Activated effector memory CD4-positive, alpha-beta T cell treated with Interleukin-2 at 50 U/mL for 16 hours (primary cell): ENCODE data around the gene NPTX1.

Source experiments
- DNase-seq: peaks from one replicate; pipeline ENCODE4 v3.0.0-alpha.2; 2020

The NPTX1 gene

DNA sequence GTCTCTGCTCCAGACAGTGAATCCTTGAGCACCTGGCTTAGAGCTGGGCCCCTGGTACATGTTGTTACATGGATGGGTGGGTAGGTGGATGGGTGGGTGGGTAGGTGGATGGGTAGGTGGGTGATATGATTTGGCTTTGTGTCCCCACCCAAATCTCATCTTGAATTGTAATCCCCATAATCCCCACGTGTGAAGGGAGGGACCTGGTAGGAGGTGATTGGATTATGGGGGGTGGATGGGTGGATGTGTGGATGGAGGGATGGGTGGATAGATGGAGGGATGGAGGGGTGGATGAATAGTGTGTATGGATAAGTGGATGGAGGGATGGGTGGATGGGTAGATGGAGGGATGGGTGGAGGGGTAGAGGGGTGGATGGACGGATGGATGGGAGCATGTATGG is 26.6 kb upstream of the NPTX1 start:
- DNase-seq: no peak

DNA sequence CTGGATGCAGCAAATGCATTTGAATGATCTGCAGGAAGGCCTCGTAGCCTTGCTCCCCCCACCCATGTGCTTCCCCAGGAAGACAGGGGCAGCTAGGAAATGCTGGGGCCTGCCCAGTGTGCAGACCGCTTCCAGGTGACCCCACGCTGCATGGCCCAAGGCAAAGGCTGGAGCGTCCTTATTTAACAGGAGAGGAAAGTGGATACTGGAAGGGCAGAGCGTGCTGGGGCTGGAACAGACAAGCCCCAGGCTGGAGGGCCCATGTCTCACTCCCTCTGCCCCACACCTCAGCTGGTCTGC is 26.1 kb upstream of the NPTX1 start:
- DNase-seq: no peak

DNA sequence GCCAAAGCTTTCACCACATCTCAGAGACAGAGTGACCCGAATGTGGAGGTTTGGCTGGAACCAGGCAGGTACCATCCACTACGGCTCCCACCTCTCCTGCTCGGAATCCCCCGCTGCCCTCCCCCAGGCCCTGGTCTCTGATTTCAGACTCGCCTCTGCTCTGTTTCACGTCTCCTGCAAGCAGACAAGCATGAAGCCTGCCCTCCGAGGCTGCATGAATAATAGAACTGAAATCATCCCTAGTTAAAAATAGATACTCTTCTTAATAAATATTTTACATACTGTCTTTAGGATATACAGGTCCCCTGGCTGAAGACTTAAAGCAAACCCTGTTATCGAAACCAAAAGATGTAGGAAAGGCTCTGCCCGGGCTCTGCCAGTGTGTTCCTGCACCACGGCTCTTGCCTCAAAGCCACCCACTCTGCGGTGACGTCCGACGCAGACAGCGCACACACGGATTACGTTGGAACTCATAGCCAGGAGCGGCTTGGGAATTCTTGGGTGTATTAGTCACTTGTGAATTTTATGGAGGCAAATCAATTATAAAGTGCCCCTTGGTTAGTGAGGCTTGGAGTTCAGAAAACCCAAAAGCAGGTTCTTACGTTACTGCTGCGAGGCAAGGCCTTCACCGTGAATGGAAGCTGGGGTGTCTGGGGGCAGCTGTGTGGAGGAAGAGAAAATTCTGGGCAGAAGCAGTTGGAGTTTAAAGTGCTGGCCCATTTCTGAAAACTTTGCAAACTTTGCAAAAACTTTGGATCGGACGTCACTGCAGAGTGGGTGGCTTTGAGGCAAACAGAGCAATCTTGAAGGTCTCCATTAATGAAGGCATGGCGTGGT is 25.6 kb upstream of the NPTX1 start:
- no peak for DNase-seq

DNA sequence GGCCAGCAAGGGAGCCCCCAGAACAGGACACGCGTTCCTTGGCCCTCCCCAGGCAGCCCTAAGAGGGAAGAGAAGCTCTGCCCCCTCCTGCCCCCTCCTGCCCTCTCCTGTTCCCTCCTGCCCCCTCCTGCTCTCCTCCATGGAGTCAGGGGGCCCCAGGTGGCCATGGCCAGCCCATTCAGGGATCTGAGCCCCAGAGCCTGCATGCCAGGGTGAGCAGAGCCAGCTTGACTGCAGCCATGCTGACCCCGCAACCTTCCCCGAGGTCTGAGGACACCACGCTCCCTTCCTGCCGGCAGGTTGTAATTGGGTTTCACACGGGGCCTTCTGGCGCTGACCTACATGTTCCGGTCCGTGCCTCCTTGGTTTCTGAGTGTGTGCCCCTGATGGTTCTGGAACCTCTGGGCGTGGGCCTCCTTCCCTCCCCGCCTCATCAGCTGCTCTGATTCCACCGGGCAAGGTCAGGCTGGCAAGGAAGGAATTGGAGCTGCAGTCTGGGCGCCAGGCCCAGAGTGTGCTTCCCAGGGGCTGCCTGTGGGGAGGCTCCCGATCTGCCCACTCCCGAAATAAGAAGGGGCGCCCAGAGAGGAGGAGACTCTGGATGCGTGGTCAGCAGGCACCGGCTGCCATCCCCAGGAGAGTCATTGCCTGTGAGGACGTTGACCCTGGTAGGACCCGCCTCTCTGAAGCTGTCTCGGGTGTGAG is 23.7 kb upstream of the NPTX1 start:
- no peak for DNase-seq

DNA sequence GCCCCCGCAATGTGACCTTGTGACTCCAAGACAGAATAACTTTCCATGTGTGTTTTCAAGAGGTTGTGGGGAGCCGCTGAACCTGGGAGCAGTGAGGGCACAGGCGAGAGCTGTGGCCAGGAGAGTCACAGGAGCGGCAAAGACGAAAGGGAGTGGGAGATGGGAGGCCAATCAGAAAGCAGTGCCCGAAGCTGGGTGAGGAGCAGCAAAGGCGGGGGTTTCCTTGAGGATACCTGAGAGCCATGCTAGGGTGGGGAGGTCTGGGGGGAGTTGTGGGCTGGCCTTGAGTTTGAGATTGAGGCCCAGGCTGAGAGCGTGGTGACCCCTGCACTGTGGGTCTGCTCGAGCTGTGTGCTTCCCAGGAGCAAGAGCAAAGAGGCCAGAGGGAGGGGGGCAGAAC is 23.2 kb upstream of the NPTX1 start:
- no peak for DNase-seq

DNA sequence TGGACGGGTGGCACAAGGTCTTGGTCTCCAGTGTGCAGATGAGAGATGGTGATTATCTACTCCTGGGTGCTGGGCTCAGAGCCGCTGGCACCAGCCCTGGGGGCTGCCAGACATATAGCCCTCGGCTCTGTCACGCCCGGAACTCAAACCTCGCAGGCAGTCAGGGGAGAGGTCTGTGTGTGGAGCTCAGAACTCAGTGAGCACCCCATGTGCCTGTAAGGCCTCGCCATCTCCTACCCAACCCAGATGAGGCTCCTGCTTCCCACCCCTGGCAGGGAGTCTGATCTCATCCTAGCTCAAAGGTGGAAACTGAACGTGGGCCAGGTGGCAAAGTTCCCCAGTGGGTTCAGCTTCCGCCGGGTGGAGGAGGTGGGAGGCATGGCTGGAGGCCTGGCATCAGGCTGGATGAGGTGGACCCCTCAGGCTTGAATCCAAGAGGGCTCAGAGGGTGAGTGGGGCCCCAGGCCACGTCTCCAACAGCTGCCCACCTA is 22.6 kb upstream of the NPTX1 start:
- no peak for DNase-seq

DNA sequence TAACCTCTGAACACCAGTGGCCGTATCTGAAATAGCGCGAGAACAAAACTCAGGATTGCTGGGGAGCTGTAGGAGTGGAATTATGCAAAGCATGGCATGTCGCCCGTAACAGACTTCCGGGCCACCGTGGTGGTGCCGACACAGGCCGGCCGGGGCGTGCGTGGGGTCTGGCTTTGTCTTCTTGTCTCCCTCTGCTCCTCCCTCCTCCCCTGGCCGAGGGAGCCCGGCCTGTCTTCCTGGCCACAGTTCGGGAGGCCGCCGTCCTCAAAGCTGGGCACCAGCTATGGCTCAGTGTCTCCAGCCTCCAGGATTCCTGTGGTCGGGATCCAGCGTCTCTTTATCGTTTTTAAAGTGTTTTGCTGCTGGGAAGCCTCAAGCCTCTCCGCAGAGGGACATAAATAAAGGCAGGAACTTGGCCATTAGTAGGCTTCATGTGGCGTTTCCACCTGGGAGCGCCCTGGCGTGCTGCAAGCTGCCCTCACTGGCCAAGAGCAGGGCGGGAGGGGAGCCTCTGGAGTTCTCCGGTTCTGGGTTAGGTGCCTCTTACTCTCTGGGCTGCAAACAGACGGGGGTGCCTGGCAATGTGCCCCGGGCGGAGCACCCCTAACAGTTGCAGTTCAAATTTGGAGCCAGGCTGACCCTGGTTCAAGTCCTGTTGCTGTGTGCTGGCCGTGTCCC is 22.0 kb upstream of the NPTX1 start:
- DNase-seq: no peak

DNA sequence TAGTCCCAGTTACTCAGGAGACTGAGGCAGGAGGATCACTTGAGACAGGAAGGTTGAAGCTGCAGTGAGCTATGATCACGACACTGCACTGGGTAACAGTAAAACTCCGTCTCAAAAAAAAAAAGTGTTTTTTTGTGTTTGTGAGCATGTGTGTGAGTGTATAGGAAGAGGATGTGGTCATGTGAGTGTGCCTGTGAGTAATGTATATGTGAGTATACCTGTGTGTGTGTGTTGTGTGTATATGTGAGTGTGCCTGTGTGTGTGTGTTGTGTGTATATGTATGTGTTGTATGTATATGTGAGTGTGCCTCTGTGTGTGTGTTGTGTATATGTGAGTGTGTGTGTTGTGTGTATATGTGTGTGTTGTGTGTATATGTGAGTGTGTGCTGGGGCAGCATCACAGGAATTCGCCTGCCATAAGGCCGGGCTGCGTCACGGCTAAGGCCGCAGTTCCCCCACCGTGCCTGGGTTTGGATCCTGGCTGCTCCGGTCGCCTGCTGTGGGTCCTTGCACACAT is 21.4 kb upstream of the NPTX1 start:
- no peak for DNase-seq

DNA sequence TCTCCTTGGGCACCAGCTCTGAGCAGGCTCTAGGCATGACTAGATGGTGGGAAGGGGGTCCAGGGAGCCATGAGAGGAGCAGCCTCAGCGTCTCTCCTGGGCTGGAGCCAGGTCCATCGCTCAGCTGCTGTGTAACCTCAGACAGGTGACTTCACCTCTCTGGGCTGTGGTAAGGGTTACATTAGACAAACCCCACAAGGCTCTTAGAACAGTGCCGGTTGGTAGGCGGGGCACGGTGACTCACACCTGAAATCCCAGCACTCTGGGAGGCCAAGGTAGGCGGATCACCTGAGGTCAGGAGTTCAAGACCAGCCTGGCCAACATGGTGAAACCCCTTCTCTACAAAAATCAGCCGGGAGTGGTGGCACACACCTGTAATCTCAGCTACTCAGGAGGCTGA is 18.1 kb upstream of the NPTX1 start:
- DNase-seq: no peak

DNA sequence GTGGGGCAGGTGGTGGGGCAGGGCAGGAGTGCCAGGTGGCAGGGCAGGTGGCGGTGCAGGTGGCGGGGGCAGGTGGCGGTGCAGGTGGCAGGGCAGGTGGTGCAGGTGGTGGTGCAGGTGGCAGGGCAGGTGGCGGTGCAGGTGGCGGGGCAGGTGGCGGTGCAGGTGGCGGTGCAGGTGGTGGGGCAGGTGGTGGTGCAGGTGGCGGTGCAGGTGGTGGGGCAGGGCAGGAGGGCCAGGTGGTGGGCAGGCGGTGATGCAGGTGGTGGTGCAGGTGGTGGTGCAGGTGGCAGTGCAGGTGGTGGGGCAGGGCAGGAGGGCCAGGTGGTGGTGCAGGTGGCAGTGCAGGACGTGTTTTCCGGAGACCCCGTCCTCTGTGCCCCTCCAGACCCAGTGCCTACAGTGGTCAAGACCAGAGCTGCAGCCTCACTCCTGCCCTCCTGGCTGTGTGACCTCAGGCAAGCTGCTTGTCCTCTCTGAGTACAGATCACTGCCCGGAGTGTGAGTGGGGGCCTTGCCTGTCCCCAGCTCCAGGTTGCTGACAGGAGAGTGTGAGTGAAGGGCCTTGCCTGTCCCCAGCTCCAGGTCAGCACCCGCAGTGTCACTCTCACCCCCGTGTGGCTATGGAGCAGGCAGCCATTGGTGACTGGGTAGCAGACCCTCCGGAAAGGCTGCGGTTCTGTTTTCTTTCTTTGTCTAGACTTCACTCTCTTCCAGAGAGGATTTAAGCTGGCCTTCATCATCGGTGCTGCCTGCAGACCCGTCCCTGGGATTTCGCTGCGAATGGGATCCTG is 16.1 kb upstream of the NPTX1 start:
- no peak for DNase-seq

DNA sequence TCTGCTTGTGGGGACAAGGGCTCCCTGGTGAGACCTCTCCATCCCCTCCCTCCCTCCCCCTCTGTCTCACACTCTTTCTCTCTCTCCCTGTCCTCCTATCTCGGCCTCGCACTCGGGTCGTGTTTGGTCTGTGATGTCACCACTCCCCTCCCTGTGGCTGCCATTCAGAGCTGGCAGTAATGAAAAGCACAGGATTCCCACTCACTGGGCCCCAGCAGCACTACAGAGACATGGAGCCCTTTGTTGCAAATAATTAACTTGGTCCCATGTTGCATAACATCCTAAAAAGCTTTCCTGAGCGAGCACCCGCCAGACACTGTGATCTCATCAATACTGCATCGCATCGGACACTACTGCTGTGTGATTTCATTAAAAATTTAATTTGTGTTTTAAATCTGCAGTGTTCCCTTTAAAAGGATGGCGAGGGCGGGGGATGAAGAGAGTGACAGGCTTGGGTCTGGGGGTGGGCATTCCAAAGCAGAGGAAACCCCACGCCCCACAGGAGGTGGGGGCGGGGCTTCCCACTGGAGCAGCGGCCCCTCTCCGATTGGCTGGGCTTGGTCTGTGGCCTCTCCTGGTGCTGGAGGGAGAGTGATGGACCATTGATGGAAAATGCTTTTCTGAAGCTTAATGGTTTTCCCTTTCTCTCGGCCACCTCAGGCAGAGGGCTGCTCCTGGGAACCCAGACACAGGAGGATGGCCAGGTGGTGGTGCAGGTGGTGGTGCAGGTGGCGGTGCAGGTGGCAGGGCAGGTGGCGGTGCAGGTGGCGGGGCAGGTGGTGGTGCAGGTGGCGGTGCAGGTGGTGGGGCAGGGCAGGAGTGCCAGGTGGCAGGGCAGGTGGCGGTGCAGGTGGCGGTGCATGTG is 15.3 kb upstream of the NPTX1 start:
- no peak for DNase-seq

DNA sequence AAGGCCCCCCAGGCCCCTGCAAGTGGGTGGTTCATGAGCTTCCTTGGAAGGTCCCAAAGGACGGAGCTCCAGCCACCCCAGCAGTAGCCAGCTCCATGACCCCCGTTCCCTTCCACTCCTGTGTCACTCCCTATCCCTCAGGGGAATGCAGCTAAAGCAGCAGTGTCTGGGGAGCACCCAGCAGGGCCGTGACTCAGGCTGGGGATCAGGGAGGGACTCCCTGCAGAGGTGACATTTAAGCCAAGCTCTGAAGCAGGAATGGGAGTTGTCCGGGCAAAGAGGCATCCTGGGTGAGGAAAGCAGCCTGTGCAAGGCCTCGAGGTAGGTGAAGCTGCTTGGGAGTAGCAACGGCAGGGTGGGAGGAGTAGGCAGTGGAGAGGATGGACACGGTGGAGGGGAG is 11.1 kb upstream of the NPTX1 start:
- DNase-seq: no peak

DNA sequence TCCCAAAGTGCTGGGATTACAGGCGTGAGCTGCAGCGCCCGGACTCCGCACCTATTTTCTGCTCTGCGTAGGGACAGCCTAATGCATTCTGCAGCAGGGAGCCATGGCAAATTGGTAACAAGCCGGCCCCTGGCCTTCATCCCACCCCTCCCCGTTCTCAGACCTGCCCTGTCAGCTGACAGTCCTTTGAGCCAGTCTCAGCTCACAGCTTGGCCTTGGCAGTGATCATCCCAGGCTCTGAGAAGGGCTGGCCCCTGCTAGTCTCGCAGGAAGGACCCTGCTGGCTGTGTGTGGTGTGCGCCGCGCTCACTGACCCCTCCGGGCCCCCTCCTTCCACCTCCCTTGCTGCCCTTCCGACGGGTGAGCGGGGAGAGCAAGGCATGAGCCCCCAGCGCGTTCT is 10.3 kb upstream of the NPTX1 start:
- DNase-seq: no peak

DNA sequence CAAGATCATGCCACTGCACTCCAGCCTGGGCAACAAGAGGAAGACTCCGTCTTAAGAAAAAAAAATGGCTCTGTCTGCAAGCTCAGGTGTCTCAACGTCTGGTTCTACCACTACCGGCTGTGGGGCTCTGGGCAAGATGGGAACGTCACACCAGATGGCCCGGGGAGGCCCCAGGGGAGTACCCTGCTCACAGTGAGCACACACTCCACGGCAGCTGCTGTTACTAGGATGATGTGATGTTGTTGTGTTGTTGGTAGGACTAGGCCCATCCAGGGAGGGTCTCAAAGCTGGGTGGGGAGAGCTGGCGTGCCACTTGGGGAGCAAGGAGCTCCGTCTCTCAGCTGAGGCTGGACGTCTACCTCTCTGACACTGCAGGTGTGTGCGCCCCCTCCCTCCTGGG is 9.4 kb upstream of the NPTX1 start:
- no peak for DNase-seq

DNA sequence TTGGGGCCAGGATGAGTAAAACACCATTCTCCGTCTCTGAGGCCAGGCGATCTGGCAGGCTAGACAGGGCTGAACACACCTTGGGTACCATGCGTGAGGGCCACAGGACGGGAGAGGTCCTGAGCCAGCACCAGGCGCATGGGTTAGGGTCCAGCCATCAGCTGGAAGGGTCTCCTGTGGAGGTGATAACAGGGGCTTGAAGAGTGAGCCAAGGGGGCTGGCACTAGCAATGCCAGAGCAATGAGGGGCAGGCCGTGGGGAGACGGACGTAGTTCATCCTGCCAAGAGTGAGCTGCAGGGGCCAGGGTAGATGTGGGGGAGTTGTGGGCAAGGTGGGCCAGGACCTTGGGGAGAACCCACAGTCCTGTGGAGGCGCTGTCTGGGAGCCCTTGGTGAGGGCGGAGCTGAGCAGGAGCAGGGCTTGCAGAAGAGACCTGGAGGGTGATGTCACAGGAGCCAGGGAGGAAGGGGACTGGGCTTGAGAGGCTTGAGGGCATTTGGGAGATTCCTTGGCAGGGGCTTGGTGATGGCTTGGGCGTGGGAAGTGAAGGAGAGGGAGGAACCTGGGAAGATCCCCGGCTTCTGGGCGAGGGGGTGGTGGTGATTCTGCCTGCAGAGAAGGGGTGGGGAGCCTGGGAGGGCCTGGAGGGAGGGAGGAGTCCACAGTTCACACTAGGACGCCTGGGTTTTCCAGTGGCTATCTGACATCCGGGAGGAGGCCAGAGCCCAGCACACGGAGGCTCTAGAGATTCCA is 6.3 kb upstream of the NPTX1 start:
- no peak for DNase-seq

DNA sequence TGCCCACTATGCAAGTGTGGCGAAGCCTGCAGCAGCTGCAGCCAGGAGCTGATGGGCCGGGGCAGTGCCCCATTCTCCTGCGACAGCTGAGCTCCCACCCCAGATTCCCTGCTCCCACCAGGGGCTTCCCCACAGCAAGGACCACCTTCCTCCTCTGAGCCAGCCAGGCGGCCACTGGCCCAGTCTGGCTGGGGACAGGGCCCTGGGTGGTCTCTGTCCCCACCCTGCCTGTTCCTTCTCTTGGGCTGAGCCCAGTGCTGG is 5.6 kb upstream of the NPTX1 start:
- no peak for DNase-seq

DNA sequence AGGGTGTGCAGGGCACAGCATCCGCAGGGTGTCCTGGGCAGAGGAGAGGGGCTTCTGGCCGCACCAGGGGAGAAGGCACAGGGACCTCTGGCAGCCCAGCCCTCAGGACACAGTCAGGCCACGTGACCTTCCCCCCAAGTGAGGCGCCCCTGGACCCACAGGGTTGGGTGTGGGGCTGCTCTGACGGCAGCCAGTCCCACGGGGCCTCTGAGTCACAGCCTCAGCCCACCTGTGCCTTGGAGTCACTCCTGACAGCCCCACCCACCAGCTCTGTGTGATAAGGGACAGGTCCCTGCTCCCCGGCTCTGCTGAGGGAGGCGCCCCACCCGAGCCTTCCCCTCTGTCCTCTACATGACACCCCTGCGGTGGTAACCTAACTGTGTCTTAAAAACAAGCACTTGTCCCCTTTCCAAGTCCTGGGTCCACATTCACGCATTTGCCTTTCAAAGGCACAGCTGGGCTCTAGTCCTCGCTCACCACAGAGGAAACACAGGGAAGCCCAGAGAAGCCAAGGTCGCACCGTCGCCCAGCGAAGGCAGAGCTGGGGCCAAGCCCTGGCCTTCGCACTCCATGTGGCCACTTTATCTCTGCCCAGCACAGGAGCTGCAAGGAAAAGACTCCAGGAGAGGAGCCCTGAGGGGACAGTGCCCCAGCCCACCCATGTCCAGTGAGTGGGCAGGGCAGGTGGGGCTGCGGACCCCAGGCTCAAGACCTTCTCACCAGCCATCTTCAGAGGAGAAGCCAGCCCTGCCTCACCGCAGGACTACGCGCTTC is 5.1 kb upstream of the NPTX1 start:
- no peak for DNase-seq

DNA sequence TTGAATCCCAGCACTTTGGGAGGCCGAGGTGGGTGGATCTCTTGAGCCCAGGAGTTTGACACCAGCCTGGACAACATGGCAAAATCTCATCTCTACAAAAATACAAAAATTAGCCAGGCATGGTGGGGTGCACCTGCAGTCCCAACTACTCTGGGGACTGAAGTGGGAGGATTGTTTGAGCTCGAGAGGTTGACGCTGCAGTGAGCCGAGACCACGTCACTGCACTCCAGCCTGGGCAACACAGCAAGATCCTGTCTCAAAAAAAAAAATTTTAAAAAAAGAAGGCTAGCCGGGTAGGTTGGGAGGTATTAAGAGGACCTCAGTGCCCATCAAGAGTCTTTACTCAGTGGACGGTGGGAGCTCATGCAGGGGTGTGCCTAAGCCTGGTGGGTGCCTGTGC is 3.8 kb upstream of the NPTX1 start:
- DNase-seq: no peak

DNA sequence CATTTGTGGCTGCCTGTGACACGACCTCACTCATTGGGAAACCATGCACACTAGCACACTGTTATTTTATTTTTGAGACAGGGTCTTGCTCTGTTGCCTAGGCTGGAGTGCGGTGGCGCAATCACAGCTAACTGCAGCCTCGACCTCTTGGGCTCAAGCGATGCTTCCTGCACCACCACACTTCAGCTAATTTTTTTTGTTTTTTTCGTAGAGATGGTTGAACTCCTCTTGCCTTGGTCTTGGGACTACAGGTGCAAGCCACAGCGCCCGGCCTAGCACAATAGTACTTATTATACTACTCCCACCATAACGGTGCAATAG is 2.8 kb upstream of the NPTX1 start:
- no peak for DNase-seq

DNA sequence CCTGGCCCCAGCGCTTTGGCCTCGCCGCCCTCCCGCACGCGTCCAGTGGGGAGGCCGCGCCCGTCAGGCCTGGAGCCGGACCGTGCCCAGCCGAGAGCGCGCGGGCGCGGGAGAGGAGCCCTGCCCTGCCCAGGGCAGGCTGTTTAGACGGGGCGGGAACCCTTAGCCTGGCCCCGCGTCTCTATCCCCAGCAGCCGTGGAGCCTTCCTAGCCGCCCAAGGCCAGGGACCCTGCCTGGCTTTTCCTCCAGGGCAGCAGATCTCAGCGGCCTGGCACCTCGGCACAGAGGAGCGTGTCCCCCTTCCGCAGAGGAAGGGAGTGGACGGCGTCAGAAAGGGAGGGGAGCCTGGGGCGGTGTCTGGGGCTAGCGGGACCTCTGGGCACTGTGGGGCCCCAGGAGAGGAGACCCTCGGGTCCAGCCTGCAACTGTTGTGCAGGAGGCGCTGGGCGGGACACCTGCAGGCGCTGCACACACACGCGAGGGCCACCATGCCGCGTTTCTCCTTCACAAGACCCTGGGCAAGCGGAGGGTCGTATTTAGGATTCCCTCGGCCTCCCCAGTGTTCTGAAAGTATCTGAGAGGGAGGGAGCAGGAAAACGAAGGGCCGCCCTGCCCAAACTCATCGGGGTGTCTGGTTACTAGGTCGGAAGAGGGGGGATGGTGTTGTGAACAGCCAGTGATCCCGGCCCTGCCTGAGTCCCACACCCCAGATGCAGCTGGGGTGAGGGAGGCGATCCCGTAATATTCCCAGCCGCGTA is 2.3 kb upstream of the NPTX1 start:
- DNase-seq: no peak
